ENCODE measurements around the gene SUCLG2. TPM values are rescaled to one million over a fixed set of nuclear protein-coding genes. Genes with fewer than 3 reads are reported as not detected.

Gene SUCLG2
- total RNA-seq, 2 experiments from 2014 or later: 60.0 to 63.1 TPM

GRCh38 chr3:67389176-67389575 is 265.2 kb downstream of the SUCLG2 start:
- POLR2A ChIA-PET: no interaction called here
- H3K4me1 Mint-ChIP-seq: peaks cover 3% of the 10 kb centered on the region
- H3K36me3 Mint-ChIP-seq (ENCODE audit: low read depth): peaks cover 57% of the 10 kb centered on the region
- DNase-seq: no peak
- no peaks in the 10 kb centered on the region for H3K27me3 Mint-ChIP-seq
- CTCF ChIA-PET: no interaction called here
- H3K9me3 Mint-ChIP-seq: peaks cover 10% of the 10 kb centered on the region
- H3K4me3 Mint-ChIP-seq: no peak overlapping the region
- no peak overlapping the region for H3K27ac Mint-ChIP-seq

GRCh38 chr3:67388738-67389137 is 265.7 kb downstream of the SUCLG2 start:
- Mint-ChIP-seq H3K36me3 (ENCODE audit: low read depth) (peaks cover 57% of the 10 kb centered on the region), H3K4me1 (peaks cover 3% of the 10 kb centered on the region), H3K27ac (no peak overlapping the region), H3K27me3 (no peaks in the 10 kb centered on the region), H3K4me3 (no peak overlapping the region), H3K9me3 (peaks cover 10% of the 10 kb centered on the region)
- DNase-seq: no peak
- POLR2A ChIA-PET: no interaction called here
- CTCF ChIA-PET: no interaction called here

GRCh38 chr3:67386451-67386850 is 268.0 kb downstream of the SUCLG2 start:
- H3K36me3 Mint-ChIP-seq (ENCODE audit: low read depth): peaks cover 41% of the 10 kb centered on the region
- peaks cover 8% of the 10 kb centered on the region for H3K9me3 Mint-ChIP-seq
- H3K4me3 Mint-ChIP-seq: no peak overlapping the region
- DNase-seq: no peak
- H3K4me1 Mint-ChIP-seq: peaks cover 2% of the 10 kb centered on the region
- ChIA-PET CTCF (no interaction called here), POLR2A (no interaction called here)
- H3K27ac Mint-ChIP-seq: no peak overlapping the region
- no peaks in the 10 kb centered on the region for H3K27me3 Mint-ChIP-seq

- DNase-seq: peak; percentile 62
- Mint-ChIP-seq H3K27ac (no peak overlapping the region), H3K4me1 (peaks cover 4% of the 10 kb centered on the region), H3K36me3 (ENCODE audit: low read depth) (peaks cover 37% of the 10 kb centered on the region), H3K9me3 (peaks cover 6% of the 10 kb centered on the region), H3K4me3 (no peak overlapping the region), H3K27me3 (no peaks in the 10 kb centered on the region)
- ChIA-PET CTCF (interaction anchor here (0.9 kb wide), 1 partner anchor 405 kb away, joined by 3 read pairs; no protein-coding TSS in a partner anchor), POLR2A (no interaction called here)
Measured at GRCh38 chr3:67384760-67385397, 269.5 kb downstream of the SUCLG2 start.

GRCh38 chr3:67384016-67384415 is 270.4 kb downstream of the SUCLG2 start:
- ChIA-PET POLR2A (no interaction called here), CTCF (interaction anchor here (0.9 kb wide), 1 partner anchor 406 kb away, joined by 3 read pairs; no protein-coding TSS in a partner anchor)
- Mint-ChIP-seq H3K27me3 (no peaks in the 10 kb centered on the region), H3K4me1 (peaks cover 5% of the 10 kb centered on the region), H3K27ac (no peak overlapping the region), H3K9me3 (peaks cover 6% of the 10 kb centered on the region), H3K36me3 (ENCODE audit: low read depth) (peaks cover 36% of the 10 kb centered on the region), H3K4me3 (no peak overlapping the region)
- DNase-seq: no peak

- ChIA-PET POLR2A (no interaction called here), CTCF (interaction anchor here (0.6 kb wide), 1 partner anchor 22 kb away, joined by 5 read pairs; no protein-coding TSS in a partner anchor)
- Mint-ChIP-seq H3K4me1 (peaks cover 5% of the 10 kb centered on the region), H3K27ac (no peak overlapping the region), H3K9me3 (peaks cover 6% of the 10 kb centered on the region), H3K4me3 (no peak overlapping the region), H3K27me3 (no peaks in the 10 kb centered on the region), H3K36me3 (ENCODE audit: low read depth) (peaks cover 33% of the 10 kb centered on the region)
- no peak for DNase-seq
Measured at GRCh38 chr3:67383379-67383778, 271.0 kb downstream of the SUCLG2 start.

- CTCF ChIA-PET: interaction anchor here (0.6 kb wide), 1 partner anchor 375 kb away, joined by 3 read pairs; no protein-coding TSS in a partner anchor
- peaks cover 26% of the 10 kb centered on the region for H3K36me3 Mint-ChIP-seq (ENCODE audit: low read depth)
- H3K27me3 Mint-ChIP-seq: no peaks in the 10 kb centered on the region
Measured at GRCh38 chr3:67382536-67382935, 271.9 kb downstream of the SUCLG2 start.

GRCh38 chr3:67381667-67382272 is 272.6 kb downstream of the SUCLG2 start:
- peaks cover 25% of the 10 kb centered on the region for H3K36me3 Mint-ChIP-seq (ENCODE audit: low read depth)
- DNase-seq: peak; percentile 46
- CTCF ChIA-PET: no interaction called here
- H3K4me1 Mint-ChIP-seq: peaks cover 7% of the 10 kb centered on the region
- H3K4me3 Mint-ChIP-seq: no peak overlapping the region
- H3K9me3 Mint-ChIP-seq: peaks cover 4% of the 10 kb centered on the region
- H3K27ac Mint-ChIP-seq: no peak overlapping the region
- H3K27me3 Mint-ChIP-seq: no peaks in the 10 kb centered on the region
- POLR2A ChIA-PET: no interaction called here

More at GRCh38 chr3:67382536-67382935, 271.9 kb downstream of the SUCLG2 start:
- POLR2A ChIA-PET: no interaction called here
- Mint-ChIP-seq H3K4me1 (peaks cover 5% of the 10 kb centered on the region), H3K4me3 (no peak overlapping the region), H3K27ac (no peak overlapping the region), H3K9me3 (peaks cover 6% of the 10 kb centered on the region)
- no peak for DNase-seq

GRCh38 chr3:67380118-67380517 is 274.3 kb downstream of the SUCLG2 start:
- POLR2A ChIA-PET: no interaction called here
- Mint-ChIP-seq H3K27ac (no peak overlapping the region), H3K4me1 (peaks cover 7% of the 10 kb centered on the region), H3K9me3 (peaks cover 2% of the 10 kb centered on the region), H3K27me3 (no peaks in the 10 kb centered on the region), H3K36me3 (ENCODE audit: low read depth) (peaks cover 28% of the 10 kb centered on the region), H3K4me3 (no peak overlapping the region)
- CTCF ChIA-PET: no interaction called here
- DNase-seq: no peak

GRCh38 chr3:67377299-67377698 is 277.1 kb downstream of the SUCLG2 start:
- DNase-seq: no peak
- peaks cover 2% of the 10 kb centered on the region for H3K9me3 Mint-ChIP-seq
- POLR2A ChIA-PET: no interaction called here
- CTCF ChIA-PET: no interaction called here
- peak overlapping the region; percentile 25 for H3K27ac Mint-ChIP-seq
- H3K4me1 Mint-ChIP-seq: peaks cover 7% of the 10 kb centered on the region
- no peak overlapping the region for H3K4me3 Mint-ChIP-seq
- H3K36me3 Mint-ChIP-seq (ENCODE audit: low read depth): peaks cover 34% of the 10 kb centered on the region
- no peaks in the 10 kb centered on the region for H3K27me3 Mint-ChIP-seq

GRCh38 chr3:67376416-67376815 is 278.0 kb downstream of the SUCLG2 start:
- ChIA-PET CTCF (no interaction called here), POLR2A (no interaction called here)
- Mint-ChIP-seq H3K27me3 (no peaks in the 10 kb centered on the region), H3K36me3 (ENCODE audit: low read depth) (peaks cover 38% of the 10 kb centered on the region), H3K9me3 (peaks cover 2% of the 10 kb centered on the region), H3K4me3 (no peak overlapping the region), H3K27ac (no peak overlapping the region), H3K4me1 (peaks cover 7% of the 10 kb centered on the region)
- DNase-seq: no peak

GRCh38 chr3:67375976-67376375 is 278.4 kb downstream of the SUCLG2 start:
- Mint-ChIP-seq H3K4me1 (peaks cover 7% of the 10 kb centered on the region), H3K9me3 (peaks cover 2% of the 10 kb centered on the region), H3K27me3 (no peaks in the 10 kb centered on the region), H3K4me3 (no peak overlapping the region), H3K27ac (no peak overlapping the region), H3K36me3 (ENCODE audit: low read depth) (peaks cover 40% of the 10 kb centered on the region)
- no peak for DNase-seq
- POLR2A ChIA-PET: no interaction called here
- CTCF ChIA-PET: no interaction called here

- no peak overlapping the region for H3K4me3 Mint-ChIP-seq
Measured at GRCh38 chr3:67362686-67363085, 291.7 kb downstream of the SUCLG2 start.

GRCh38 chr3:67361770-67362169 is 292.6 kb downstream of the SUCLG2 start:
- Mint-ChIP-seq H3K27me3 (no peaks in the 10 kb centered on the region), H3K36me3 (ENCODE audit: low read depth) (no peaks in the 10 kb centered on the region), H3K9me3 (peaks cover 5% of the 10 kb centered on the region), H3K4me3 (no peak overlapping the region), H3K4me1 (peaks cover 29% of the 10 kb centered on the region), H3K27ac (no peak overlapping the region)
- CTCF ChIA-PET: no interaction called here
- DNase-seq: no peak
- POLR2A ChIA-PET: no interaction called here

More at GRCh38 chr3:67362686-67363085, 291.7 kb downstream of the SUCLG2 start:
- H3K27ac Mint-ChIP-seq: no peak overlapping the region
- H3K9me3 Mint-ChIP-seq: peaks cover 5% of the 10 kb centered on the region
- H3K4me1 Mint-ChIP-seq: peaks cover 29% of the 10 kb centered on the region
- ChIA-PET CTCF (no interaction called here), POLR2A (no interaction called here)
- DNase-seq: peak; percentile 14
- no peaks in the 10 kb centered on the region for H3K36me3 Mint-ChIP-seq (ENCODE audit: low read depth)
- H3K27me3 Mint-ChIP-seq: no peaks in the 10 kb centered on the region
